ENCODE data around the gene SLC25A25. TPM values are rescaled to one million over a fixed set of nuclear protein-coding genes. Genes with fewer than 3 reads are reported as not detected.

The SLC25A25 gene
- total and polyA plus RNA-seq, 2 donors (not counting 3 experiments of a cell fraction or from before 2014, with no cell fraction given): 18.1 to 20.2 TPM

DNA sequence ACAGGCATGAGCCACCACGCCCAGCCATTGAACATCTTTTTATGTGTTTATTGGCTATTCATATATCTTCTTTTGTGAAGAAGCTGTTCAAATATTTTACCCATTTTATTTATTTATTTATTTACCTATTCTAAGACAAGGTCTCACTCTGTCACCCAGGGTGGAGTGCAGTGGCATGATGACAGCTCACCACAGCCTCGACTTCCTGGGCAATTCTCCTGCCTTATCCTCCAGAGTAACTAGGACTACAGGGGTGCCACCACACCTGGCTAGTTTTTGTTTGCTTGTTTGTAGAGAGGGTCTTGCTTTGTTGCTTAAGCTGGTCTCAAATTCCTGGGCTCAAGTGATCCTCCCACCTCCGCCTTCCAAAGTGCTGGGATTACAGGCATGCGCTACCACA lies 34.4 kb upstream of the SLC25A25 start:
- Histone ChIP-seq H3K27me3 (ENCODE audit: control insufficient read depth in 2 of 2, insufficient read depth in 2 of 2, low read length in 2 of 2) (no peaks in the 10 kb centered on the region), H3K9me1 (replicated peaks; ENCODE audit: control insufficient read depth, extremely low read depth, insufficient read depth, low read length) (no peaks in the 10 kb centered on the region), H3K27ac (ENCODE audit: insufficient read depth, low read depth, low read length) (no peak overlapping the region), H3K4me2 (ENCODE audit: insufficient read depth, low read length) (no peak overlapping the region), H3K9ac (replicated peaks; ENCODE audit: extremely low read depth, insufficient read depth, low read length) (no peak overlapping the region), H3K4me1 (ENCODE audit: control insufficient read depth, extremely low read depth, insufficient read depth, low read length) (no peaks in the 10 kb centered on the region), H3K79me2 (ENCODE audit: control insufficient read depth, insufficient read depth, low read length) (no peaks in the 10 kb centered on the region), H4K20me1 (replicated peaks; ENCODE audit: control insufficient read depth, extremely low read depth, insufficient read depth, low read length) (no peaks in the 10 kb centered on the region), H3K4me3 (replicated peaks in 1 of 3; ENCODE audit: insufficient read depth in 1 of 3, low read depth in 1 of 3, low read length in 3 of 3) (no peak overlapping the region), H2AFZ (ENCODE audit: low read depth, low read length) (no peak overlapping the region), H3K36me3 (ENCODE audit: control insufficient read depth in 2 of 2, extremely low read depth in 1 of 2, insufficient read depth in 2 of 2, low read length in 2 of 2) (no peaks in the 10 kb centered on the region), H3K9me3 (replicated peaks; ENCODE audit: control insufficient read depth, insufficient read depth, low read length) (no peaks in the 10 kb centered on the region)
- CTCF ChIA-PET: interaction anchor here (0.7 to 9.3 kb wide), 10 partner anchors 11 to 90 kb away, joined by 3 to 203 read pairs (median 13); no protein-coding TSS in a partner anchor
- no peak for TF ChIP-seq MYC (IDR thresholded peaks at IDR 0.05; ENCODE audit: low read depth, low read length)
- TF ChIP-seq FOS (IDR thresholded peaks at IDR 0.05; ENCODE audit: borderline replicate concordance, insufficient read depth, low read length): no peak
- TF ChIP-seq POLR2AphosphoS5 (IDR thresholded peaks at IDR 0.05; ENCODE audit: insufficient read depth, low read depth, low read length): no peak
- TF ChIP-seq, protein P1, sequence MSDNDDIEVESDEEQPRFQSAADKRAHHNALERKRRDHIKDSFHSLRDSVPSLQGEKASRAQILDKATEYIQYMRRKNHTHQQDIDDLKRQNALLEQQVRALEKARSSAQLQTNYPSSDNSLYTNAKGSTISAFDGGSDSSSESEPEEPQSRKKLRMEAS (IDR thresholded peaks at IDR 0.05; ENCODE audit: insufficient read depth, insufficient read length): no peak
- TF ChIP-seq EZH2 (IDR thresholded peaks at IDR 0.05; ENCODE audit: borderline replicate concordance, low read depth, low read length, severe bottlenecking): no peak
- no peak for TF ChIP-seq POLR2A (IDR thresholded peaks at IDR 0.05; ENCODE audit: low read depth, low read length)
- no peak for TF ChIP-seq JUN (IDR thresholded peaks at IDR 0.05; ENCODE audit: borderline replicate concordance, insufficient read depth, insufficient read length, low read depth)
- no peak for TF ChIP-seq GATA2 (IDR thresholded peaks at IDR 0.05; ENCODE audit: insufficient read depth, insufficient read length, low read depth, low read length)
- no peak for TF ChIP-seq CTCF (IDR thresholded peaks at IDR 0.05; ENCODE audit: extremely low read depth in 1 of 2, insufficient read depth in 1 of 2, low read depth in 1 of 2, low read length in 2 of 2)
- intact Hi-C loops (cut with micrococcal nuclease) (loop anchor here (2.0 kb wide), 1 partner anchor 83 kb away; no protein-coding TSS in a partner anchor), dilution Hi-C loops (cut with MboI; ENCODE audit: extremely low pct_ligation_motif_present, low sequenced_read_pairs) (no loop called here)
- no peak for DNase-seq (ENCODE audit: low read depth, low spot score)
- no peak for FAIRE-seq
- POLR2A ChIA-PET: no interaction called here
- no TSS peak for BruUV-seq (replicated peaks)

Data from endothelial cell of umbilical vein (primary cell).